GM19463 (cell line): Measurements from ENCODE around the gene GALNT14.
"Not testable (repeated sequence)": the region's sequence is repeated elsewhere in the genome, so short reads cannot be mapped to it uniquely, and the experiment has no call there.

ENCODE experiments used
- ATAC-seq: cut with Tn5 transposase; IDR thresholded peaks from one replicate; pipeline ENCODE4 v1.9.1; 2021; ENCODE audit warnings: mild to moderate bottlenecking, moderate library complexity; ENCODE audit not compliant: unreplicated experiment

The GALNT14 gene, protein sequence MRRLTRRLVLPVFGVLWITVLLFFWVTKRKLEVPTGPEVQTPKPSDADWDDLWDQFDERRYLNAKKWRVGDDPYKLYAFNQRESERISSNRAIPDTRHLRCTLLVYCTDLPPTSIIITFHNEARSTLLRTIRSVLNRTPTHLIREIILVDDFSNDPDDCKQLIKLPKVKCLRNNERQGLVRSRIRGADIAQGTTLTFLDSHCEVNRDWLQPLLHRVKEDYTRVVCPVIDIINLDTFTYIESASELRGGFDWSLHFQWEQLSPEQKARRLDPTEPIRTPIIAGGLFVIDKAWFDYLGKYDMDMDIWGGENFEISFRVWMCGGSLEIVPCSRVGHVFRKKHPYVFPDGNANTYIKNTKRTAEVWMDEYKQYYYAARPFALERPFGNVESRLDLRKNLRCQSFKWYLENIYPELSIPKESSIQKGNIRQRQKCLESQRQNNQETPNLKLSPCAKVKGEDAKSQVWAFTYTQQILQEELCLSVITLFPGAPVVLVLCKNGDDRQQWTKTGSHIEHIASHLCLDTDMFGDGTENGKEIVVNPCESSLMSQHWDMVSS

DNA sequence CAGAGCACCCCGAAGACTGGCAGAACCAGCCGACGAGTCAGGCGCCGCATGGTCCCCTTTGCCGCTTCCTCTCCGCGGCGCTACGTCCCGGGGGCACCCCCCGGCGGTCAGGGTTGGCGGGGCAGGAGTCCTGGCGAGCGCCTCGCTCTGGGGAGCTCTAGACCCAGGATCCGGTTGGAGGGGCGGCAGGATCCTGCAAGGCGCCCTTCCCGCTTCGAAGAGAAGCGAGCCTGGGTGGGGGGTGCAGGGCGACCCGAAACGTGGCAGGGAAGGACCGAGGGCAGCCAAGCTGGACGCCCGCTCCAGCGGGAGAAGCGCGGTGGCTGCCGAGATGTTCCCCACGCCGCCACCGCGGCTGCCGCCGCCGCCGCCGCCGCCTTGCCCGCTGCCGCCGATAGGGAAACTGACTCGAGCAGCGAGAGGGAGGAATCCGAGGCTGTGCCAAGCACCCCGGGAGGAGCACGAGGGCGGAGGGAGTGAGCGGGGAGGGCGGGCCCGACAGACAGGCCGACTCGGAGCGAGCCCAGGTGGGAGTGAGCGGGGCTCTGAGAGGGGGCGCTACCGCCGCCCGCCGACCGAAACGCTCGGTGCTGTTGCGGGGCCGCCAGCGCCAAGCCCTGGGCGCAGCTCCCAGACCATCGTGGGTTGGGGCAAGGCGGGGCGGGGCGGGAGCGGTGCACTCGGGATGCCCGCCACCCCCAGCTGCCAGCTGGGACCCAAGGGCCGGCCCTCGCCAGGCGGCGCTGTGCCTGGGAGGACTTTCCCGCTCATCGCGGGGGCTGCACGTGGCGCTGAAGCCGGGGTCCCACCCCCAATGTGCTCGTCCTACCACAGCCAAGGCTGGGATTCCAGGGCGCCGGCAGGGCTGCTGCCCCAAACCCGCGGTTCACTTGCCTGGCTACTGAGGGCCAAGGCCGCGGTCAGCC is at the start of gene GALNT14:
GALNT14 (minus strand) TSS at position 404 of the 926 bp plus-strand sequence; CDS start at position 50, 354 bp downstream.
- no peak for ATAC-seq

DNA sequence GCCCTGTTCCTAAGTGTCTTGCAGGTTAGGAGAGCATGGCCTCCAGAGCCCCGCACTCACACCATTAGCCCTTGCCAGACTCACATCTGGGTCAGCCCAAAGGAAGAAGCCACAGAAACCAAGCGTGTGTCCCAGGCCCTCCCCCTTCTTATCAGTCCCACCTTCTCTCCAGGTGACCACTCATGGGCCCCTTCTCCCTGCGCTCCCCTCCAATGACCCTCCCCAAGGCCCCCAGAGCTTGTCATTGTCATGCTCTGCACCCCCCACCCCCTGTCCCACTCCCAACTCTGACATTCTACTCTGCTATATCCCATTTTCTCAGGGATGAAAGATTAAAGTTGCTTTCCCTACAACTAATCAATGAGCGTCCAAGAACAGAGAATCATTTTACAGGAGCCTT is 48.9 kb upstream of the GALNT14 start:
- no peak for ATAC-seq

DNA sequence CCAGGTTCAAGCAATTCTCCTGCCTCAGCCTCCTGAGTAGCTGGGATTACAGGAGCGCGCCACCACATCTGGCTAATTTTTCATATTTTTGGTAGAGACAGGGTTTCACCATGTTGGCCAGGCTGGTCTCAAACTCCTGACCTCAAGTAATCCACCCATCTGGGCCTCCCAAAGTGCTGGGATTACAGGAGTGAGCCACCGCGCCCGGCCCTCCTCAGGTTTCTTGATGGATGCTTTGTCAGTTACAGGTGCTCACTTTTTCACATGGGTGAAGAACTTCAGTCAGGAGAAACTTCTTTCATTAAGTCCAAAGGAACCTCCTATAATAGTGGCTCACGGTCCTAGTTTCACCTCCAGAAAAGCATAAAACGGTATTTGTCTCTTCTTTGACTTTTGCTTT is 45.7 kb upstream of the GALNT14 start:
- not testable (repeated sequence) for ATAC-seq

DNA sequence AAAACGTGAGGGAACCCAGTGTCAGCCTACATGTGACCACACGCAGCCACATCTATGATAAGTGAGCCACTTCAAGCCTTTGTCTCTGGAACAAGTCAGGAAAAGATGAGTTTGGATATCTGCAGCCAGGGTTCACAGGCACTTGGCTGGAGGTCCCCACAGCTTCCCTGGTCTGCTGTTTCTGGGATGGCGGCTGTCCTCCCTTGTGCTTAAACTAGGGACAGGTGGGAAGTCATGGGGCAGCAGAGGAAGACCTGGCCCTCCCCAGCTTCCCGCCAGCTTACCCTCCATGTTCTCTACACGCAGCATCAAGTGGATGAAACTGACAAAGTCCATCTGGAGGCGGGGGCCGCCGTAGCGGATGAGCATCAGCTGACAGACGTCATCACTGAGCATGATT is 38.5 kb upstream of the GALNT14 start:
- no peak for ATAC-seq

DNA sequence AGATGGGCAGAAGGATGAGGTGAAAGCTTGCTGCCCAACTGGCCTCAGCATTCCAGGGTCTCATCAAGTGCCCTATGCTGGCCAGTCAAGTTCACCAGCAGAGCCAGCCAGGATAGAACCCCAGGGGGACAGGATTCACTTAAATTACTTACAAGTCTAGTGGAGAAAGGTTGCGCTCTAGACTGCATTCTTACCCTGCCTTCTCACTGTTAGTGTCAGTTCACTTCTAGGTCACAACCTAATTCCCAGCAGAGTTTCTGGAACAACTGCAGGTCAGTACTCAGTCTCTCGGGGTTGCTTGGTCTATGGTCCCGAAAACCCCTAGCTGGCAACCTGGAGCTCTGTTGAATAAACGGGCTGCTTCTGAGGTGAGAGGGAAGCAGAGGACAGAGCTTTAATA is 32.9 kb upstream of the GALNT14 start:
- no peak for ATAC-seq

DNA sequence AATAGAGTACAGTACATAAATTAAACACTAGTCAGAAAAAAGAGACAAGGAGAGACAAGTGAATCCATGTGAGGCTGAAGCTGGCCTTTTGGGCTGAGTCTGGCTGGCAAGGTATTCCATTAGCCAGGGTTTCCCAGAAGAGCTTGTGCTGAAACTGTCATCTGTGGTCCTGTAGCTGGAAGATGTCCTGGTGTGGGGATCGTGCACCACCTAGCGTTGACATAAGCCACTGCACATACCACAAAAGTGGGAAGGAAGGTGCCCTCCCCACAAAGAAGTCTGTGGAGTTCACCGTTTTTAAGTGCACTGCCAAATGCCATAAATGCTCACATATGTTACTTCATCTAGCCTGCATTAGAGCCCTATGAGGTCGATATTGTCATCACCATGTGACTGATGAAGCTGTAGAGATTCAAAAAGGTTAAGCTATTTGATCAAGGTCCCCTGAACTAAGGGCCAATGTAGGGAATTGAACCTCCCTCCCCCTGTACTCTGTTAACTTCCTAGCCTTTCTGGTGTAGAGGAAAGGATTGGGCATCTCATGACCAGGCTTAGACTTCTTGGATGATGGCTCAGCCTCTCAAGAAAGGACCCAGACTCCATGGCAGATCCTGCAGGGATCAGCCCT is 31.9 kb upstream of the GALNT14 start:
- ATAC-seq: peak; percentile 58

DNA sequence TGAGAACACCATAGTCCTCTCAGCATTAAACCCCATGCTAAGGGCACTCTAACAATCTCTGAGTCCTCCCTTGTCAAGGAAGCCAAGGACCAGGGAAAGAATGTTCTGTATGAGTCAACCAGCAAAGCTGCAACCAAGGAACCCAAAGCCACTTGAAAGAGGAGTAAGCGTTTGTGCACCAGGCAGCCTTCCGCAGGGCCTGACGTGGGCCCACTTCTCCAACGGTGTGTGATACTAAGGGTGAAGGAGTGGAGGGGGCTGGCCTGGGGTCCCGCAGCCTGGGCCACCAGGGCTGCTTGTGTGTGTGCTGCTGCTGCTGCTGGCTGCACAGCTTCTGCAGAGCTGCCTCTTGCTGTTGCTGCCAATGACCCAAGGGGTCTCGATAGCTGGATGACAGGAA is 30.1 kb upstream of the GALNT14 start:
- ATAC-seq: no peak

DNA sequence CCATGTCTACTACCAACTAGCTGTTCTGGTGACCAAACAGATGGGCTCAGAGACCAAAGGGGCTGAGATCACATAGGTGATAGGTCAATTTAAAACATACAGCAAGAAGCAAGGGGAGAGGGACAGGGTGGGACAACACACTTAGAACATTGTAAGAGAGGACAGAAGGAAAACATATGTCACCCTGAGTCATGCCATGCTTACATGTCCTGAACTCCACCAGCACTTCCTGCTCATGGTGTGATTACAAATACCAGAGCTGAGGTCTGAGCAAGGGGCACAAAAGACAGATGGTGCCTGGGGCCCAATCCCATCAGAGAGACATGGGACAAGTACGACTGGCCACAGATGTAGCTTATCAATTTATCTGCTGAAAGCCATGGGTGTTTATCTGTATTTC is 28.7 kb upstream of the GALNT14 start:
- no peak for ATAC-seq

DNA sequence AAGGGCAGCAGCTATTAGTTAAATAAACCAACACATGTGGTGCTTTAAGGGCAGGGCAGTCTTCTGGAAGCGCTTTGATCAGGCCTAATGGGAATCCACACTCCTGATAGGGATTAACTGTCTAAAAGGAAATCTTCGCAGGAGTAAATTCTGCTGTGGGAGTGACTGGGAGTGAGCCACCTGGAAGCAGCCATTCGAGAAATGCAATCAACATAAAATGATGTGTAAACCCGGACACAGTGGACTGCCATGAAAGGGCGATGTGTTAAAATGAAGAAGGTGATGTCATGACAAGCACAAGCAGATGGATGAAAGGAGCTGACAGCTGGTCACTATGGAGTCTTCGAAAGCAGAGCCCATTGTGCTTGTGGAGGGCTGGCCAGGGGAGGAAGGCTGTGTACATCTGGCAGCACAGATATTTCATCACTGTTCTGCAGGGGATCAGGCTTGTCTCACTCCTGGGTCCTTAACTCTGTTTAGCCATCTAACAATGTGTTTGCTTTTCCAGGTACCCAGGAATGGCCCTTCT is 24.8 kb upstream of the GALNT14 start:
- no peak for ATAC-seq

DNA sequence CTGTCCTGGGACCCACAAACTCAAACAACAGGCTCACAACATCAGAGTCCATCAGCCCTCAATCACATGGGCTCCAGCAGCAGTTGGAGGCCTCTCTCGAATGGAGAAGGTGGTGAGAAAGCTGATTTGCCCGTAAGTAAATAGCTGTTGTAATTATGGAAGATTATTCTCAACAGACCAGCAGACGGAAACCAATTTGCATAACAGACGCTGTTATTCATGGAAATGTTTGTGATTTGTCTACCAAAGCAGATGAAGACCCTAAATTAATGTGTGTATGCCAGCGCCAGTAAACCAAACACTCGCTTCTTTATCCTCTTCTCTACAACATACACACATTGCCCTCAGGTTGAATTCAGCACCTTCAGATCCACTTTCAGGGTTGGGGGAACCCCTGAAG is 23.4 kb upstream of the GALNT14 start:
- ATAC-seq: no peak

DNA sequence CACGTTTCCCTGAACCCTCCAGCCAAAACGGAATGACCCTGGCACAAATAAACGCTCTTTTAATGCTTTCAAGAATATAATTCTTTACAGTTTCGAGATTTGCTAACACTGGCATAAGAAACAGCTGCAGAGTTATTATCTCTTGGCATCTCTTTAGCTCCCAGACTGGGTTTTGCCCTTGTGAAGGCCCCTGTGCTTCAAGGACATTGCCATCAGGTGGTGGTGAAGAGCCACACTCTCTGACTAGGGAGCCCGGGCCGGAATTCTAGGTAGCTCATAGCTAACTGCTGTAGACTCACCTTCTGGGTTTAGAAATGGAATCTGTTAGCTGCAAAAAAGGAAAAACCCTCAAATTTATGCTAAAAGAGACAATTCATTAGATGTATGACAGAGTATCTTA is 13.3 kb upstream of the GALNT14 start:
- ATAC-seq: no peak

DNA sequence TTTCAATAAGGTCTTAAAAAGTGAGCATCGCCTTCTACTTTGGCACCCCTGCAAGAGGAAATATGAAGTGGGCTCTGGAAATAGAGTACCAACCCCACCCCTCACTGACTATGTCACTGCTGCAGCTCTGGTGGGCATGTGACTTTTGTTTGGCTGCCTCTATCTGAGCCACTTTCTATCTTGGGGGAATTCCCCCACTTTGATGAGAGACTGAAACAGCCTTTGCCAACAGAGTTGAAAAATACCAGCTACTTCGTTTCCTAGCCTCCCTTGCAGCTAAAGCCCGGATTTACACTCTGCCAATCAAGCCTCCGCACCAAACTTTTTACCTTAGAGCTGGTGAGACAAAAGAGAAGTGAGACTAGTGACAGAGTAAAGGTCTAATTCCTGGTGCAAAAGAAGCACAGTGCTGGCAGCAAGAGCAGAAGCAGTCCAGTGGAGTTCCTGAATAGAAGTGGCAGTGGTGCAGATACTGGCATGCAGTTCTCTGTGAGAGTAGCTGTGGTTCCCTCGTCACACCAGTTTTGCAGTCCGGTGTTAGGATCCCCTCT is 12.0 kb upstream of the GALNT14 start:
- ATAC-seq: no peak

DNA sequence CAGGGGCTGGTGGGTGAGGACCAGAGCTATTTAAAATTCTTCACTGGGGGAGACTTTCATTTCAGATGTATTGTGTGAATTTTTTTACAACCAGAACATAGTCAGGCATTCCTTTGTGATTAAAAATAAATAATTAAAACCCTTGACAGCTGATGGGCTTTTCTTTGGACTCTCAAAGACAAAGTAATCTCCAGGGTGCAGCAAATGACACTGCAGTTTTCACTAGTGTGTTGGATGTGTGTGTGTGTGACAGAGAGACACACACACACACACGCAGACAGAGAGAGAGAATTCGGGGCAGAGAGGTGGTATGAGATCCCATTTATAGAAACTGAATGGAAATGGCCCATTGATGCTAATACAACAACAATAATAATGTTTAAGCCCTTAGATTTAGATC is 10.3 kb upstream of the GALNT14 start:
- ATAC-seq: no peak

DNA sequence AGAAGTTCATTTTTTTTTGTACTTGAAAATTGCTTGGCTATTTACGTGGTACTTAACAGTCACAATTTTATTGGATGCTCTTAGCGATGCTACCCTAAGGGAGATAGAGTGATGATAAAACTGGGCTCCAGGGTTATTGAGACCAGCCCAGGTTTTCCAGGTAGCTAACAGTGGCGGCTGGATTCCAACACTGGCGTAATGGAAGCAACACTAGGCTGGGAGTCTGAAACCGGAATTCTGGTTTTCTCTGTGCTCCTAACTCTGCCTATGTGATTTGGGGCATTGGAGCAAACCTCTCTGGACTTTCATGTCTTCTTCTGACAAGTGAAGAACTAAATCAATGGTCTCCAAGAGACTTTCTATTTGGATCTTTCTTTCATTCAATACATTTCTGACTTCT is 9.4 kb upstream of the GALNT14 start:
- no peak for ATAC-seq

DNA sequence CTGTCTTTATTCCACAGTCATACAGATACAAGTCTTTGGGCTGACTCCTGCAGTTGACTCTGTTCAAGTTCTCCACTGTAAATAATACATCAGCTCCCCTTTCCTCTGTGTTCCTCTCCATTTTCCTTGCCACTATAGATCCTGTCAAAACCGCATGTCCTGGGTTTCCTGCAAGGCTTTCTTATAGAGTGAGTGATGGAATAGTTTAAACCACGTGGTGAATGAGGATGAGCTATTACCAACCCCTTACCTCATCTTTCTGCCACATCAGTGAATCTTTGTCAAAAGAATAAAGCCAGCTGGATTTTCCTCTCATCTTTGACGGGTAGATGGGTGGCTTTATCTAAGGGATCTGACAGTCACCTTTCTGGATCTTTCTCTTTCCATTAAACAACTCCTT is 3.9 kb upstream of the GALNT14 start:
- ATAC-seq: no peak

DNA sequence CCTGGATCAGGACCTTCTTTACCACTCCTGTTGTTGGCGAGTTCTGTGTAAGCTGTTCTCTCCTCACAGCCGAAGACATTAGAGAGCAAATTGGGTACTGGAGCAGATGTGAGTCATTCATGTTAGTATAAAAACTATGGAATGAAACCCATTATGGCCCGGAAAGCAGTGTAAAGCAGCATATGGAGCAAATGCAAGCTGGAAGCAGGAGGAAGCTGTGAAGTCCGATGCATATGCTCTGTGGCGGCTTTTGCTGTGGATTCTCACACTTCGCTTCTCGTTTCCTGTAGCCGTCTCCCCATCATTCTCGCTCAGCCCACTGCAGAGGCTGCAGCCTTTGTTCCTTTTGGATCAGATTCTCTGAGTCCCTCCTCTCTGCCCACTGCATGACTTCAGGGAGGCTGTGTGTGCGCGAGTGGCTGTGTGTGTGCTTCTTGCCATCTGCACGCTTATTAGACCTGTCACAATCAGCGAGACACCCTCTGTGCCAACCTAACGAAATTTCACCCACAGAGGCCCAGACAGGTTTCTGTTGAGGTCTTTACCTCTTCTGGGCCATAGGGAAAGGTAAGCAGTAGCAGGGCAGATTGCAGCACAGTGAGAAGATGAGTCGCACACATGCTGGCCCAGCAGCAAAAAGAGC is 3.3 kb upstream of the GALNT14 start:
- ATAC-seq: no peak

DNA sequence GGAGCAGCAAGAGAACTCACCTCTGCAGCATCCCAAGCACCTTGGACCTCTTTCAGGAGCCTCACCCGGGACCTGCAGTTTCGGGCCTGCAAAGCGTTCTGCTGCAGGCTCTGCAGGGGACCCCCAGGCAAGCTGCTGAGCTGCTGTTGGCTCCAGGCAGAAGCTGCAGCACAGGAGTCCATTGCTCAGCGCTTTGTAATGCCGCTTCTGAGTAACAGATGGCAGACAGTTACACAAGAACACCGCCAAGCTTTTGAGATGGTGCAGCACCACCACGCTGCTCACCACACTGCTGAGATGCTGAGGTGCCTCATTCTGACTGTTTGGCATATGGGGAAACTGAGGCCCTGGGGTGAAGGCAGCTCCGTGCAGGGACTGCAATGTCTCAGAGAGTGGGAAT is 1.9 kb upstream of the GALNT14 start:
- no peak for ATAC-seq

DNA sequence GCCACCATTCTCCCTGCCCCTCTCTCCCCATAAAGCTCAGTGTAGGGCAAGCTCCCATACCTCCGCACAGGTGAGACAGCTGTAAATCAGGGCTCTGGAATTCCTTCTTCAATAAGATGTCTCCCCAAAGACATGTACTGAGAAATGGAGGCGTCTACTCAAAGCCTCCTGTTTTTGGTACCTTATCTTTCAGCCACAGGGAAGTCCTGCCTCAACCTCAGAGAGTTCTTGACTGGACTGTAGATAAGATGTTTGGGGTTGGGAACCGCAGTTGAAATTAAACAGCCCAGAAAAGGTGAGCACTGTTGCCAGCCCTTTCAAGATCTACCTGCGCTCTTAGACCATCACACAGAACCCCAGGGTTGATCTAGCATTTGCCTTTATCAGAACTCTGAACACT is 1.4 kb upstream of the GALNT14 start:
- ATAC-seq: no peak

DNA sequence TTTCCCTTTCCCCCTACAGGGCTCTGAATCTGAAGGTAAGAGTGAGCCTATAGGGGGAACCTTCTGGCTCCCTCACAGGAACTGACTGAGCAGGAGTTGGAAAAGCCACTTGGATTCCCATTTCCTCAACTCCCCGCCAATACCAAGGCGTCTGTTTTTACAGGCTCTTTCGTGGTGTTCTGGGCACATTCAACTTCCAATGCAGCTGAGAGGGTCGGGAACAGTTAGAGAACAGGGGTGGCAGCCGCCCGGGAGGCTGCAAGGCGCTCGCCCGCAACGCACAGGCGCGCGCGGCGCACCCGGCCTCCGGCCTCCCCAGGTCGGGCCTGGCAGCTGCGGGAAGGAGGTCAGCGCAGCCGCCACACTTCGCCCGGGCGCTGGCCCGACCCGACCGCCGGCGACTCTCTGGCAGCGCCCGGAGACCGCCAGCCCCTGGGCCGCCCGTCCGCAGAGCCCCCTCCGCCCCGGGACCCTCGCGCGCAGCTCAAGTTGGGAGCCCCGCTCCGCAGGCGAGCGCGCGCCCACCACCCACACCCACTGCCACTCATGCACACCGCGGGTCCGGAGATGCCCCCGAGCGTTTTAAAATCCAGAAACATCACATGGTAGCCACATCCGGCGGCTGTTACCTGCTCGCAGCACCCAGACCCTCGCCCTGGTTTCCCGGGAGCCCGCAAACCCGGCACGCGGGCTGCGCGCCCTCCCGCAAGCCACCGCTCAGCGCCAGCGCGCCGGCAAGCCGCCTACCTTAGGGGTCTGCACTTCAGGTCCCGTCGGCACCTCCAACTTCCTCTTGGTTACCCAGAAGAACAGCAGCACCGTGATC is 816 bp downstream of the GALNT14 start:
- ATAC-seq: no peak
